GOT3 (cell line): Measurements from ENCODE around the gene CHST15.

Source experiments
- DNase-seq: peaks from one replicate; lab custom pipeline; 2025; ENCODE audit warnings: mixed read lengths; lab: John Stamatoyannopoulos, UW

Gene CHST15

DNA sequence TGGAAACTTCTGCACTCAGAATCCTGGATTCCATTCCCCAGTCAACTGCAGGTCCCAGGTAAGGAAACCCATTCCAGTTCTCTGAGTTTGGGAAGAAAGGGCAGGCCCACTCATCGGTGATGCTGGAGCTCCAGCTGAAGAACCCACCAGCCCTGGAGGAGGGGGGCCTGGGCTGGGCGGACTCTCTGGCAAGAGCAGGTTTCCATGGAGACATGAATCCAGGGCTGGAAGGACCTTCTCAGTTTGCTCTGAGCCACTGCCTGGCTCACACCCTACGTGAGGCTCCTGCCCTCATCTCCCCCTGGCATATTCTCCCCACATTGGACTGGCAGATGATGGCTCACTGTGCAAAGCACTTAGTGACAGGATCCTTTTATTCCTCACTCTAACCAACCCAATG lies 128.4 kb downstream of the CHST15 start:
- no peak for DNase-seq

DNA sequence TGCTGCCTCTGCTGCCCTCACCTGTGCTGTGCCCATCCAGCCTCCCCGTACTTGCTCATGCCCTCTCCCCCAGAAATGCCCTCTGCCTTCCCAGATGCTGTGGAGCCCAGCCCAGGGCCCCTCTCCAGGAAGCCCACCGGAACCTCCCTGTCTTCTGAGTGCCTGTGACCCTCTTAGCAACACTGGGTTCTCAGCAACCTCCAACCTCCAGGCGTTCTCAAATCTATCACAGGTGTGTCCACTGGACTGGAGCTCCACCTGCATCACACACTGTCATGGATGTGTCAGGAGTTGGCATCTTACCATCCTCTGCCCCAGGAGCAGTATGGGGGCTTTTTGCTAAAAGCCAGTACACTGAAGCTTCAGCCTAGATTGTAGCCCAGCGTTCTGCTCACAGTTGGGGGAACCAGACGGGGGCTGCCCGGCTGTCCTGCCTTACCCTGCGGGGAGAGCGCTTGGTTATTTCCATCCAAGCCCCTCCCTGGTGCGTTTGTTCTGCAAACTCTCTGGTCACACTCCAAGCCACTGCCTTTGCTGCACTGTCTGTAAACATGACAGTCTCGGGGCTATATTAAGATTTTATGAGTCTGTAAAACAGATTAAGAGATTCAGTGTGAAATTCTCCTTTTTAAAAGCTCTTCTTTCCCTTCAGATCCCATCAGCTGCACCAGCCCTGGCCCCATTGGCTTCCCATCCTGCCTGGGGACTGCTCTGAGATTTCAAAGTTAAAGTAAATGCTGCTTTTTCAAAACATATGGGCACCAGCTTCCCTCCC lies 130.5 kb downstream of the CHST15 start:
- no peak for DNase-seq

DNA sequence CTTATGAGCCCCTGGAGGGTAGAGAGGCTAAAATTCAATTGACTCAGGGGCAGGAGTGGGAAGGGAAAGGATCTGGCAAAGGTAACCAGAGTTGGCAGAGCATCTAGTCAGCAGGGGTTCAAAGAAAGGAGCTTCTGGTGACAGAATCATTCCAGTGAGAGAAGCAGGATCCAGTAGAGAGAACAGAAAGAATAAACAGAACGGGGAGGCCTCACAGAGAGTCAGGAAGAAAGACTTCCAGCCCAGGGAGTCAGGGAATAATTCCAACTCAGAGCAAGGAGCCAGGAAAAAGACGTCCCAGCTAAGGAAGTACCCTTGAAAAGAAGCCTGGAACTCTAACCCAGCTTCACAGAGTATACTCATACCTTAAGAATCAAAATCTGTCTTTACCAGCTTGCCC lies 135.2 kb downstream of the CHST15 start:
- DNase-seq, result no peak
